ENCODE results near the gene HAAO. TPM values are rescaled to one million over a fixed set of nuclear protein-coding genes. Genes with fewer than 3 reads are reported as not detected.
A peak's percentile ranks its signal among the peaks of the same experiment; 100 is the strongest.

The HAAO gene
- polyA plus RNA-seq, 1 experiment = 0.54 TPM

DNA sequence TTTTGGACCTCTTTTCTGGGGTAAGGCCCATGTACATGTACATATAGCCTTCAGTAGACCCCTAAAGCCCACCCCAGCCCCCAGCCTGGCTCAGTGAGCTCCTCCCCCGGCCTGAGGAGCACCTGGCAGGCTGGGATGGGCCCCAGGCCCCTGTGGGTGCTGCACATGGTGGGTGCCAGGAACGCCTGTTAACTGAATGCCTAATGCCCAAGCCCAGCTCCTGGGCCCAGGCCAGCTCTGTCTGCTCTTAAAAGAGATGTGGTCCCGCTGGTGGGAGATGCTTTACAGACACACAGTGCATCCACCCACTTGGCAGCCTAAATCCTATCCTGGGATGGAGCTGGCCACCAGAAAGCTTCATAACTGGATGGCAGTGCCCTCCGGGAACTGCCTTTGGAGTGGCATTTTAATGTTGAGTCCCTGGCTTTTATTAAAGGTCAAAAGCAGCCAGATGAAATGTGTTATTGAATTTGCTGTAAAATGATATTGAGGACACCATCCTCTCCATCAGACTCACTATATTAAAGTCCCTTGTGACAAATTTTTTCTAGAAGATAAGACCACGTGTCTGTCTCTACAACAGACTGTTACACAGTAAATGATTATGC is 20.7 kb downstream of the HAAO start:
- TF ChIP-seq, protein P1, sequence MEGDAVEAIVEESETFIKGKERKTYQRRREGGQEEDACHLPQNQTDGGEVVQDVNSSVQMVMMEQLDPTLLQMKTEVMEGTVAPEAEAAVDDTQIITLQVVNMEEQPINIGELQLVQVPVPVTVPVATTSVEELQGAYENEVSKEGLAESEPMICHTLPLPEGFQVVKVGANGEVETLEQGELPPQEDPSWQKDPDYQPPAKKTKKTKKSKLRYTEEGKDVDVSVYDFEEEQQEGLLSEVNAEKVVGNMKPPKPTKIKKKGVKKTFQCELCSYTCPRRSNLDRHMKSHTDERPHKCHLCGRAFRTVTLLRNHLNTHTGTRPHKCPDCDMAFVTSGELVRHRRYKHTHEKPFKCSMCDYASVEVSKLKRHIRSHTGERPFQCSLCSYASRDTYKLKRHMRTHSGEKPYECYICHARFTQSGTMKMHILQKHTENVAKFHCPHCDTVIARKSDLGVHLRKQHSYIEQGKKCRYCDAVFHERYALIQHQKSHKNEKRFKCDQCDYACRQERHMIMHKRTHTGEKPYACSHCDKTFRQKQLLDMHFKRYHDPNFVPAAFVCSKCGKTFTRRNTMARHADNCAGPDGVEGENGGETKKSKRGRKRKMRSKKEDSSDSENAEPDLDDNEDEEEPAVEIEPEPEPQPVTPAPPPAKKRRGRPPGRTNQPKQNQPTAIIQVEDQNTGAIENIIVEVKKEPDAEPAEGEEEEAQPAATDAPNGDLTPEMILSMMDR (IDR thresholded peaks at IDR 0.05; ENCODE audit: insufficient read depth, low read depth, low read length) = no peak
- Histone ChIP-seq H3K4me3 (ENCODE audit: low read depth, low read length) (no peak overlapping the region), H3K36me3 (ENCODE audit: control insufficient read depth, insufficient read depth, low read length) (no peaks in the 10 kb centered on the region), H3K27me3 (ENCODE audit: control insufficient read depth, insufficient read depth, low read length) (no peaks in the 10 kb centered on the region)
- POLR2A ChIA-PET = no interaction called here
- DNase-seq (ENCODE audit: low read depth) = no peak
- CTCF ChIA-PET = interaction anchor here (0.6 to 1.4 kb wide), 2 partner anchors 13 to 257 kb away, joined by 3 to 5 read pairs; no protein-coding TSS in a partner anchor

DNA sequence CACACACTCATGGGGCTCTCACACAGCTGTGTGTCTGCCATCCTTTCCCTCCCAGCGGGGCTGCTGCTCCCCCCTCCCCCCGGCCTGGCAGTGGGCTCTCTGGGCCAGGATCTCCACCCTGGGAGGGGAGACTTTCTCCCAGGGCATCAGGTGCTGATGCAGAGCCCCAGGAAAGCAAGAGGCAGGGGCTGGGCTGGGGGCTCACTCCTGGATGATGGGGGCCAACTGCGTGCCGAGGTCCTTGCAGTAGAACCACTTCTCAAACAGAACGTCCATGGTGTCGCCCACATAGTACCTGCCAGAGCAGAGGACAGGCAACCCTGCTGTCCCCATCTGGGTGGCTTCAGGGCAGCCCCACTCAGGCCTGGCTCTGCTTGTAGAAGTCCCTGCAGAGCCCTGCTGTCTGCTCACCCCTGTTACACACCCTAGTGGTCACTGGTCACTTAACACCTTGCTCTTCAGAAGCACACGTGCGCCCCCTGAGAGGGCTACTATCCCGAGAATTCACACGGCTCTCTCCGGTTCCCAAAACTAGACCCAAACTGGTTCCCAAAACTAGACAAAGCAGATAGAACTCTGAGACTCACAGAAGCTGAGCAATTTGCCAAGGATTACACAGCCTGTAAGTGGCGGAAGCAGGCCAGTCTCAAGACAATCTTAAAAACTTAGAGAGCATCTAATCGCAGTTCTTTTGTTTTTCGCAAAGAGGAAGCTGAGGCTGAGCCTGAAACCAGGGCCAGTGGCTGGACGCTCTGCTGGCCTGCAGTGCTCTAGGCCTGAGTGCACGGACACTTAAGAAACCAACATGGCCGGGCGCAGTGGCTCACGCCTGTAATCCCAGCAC is 21.9 kb downstream of the HAAO start:
- CTCF ChIA-PET = interaction anchor here (1.4 kb wide), 1 partner anchor 12 kb away, joined by 5 read pairs; no protein-coding TSS in a partner anchor
- Histone ChIP-seq H3K27me3 (ENCODE audit: control insufficient read depth, insufficient read depth, low read length) (no peaks in the 10 kb centered on the region), H3K4me3 (ENCODE audit: low read depth, low read length) (no peak overlapping the region), H3K36me3 (ENCODE audit: control insufficient read depth, insufficient read depth, low read length) (no peaks in the 10 kb centered on the region)
- POLR2A ChIA-PET = no interaction called here
- no peak for DNase-seq (ENCODE audit: low read depth)
- TF ChIP-seq, protein P1 (IDR thresholded peaks at IDR 0.05; ENCODE audit: insufficient read depth, low read depth, low read length) = peak; percentile 42

DNA sequence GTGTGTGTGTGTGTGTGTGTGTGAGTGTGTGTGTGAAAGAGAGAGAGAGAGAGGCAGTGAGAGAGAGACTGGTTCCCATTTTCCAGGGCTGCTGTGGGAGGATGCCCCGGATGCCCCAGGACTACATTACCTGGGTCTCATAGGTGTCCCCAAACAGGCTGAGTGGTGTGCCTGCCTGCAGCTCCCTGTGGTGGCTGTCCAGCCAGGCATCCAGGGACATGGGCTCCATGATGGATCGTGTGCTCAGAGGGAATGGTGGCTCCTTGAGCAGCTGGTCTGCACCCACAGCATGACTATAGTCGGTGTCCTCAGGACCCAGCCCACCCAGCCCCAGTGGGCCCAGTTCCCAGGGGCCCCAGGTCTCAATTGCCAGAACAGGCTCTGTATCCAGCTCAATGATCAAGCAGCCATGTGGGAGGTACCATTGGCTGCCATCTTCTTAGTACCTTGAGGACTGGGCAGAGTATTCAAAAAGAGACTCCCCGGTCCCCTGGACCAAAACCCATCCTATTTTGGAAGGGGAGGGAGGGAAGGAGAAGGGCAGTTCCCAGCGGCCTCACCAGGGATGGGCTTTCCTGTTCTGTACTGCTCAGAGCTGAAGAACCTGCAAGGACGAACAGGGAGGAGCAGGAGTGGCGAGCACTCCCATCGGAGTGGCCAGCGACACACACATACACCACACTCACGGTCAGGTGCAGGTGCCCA is 22.6 kb downstream of the HAAO start:
- H3K27me3 ChIP-seq (ENCODE audit: control insufficient read depth, insufficient read depth, low read length) = no peaks in the 10 kb centered on the region
- ChIA-PET POLR2A (no interaction called here), CTCF (no interaction called here)
- H3K4me3 ChIP-seq (ENCODE audit: low read depth, low read length) = no peak overlapping the region
- TF ChIP-seq, protein P1 (IDR thresholded peaks at IDR 0.05; ENCODE audit: insufficient read depth, low read depth, low read length) = no peak
- no peak for DNase-seq (ENCODE audit: low read depth)
- no peaks in the 10 kb centered on the region for H3K36me3 ChIP-seq (ENCODE audit: control insufficient read depth, insufficient read depth, low read length)

DNA sequence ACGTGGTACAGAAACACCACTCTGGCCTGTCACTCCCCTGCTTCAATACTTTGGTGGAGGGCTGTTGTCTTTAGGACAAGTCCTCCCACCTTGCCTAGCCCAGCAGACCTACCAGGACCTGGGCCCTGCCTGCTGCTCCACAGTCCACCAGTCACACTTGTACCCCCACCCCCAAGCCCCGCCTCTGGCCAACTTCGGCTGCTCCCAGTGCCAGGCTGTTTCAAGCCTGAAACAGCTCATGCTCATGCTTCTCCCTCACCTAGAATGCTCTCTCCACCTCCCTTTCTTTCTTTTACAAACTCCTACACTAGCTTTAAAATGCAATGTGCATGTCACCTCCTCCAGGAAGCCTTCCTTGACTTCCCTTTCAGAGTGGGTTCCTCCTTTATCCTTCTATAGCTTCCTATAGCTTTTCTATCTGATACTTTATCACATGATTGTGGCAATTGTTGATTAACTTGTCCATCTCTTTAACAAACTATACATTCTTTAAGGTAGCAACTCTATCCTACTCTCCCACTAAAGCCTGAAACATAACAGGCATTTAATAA is 23.6 kb downstream of the HAAO start:
- no peak overlapping the region for H3K4me3 ChIP-seq (ENCODE audit: low read depth, low read length)
- ChIA-PET POLR2A (no interaction called here), CTCF (interaction anchor here (1.3 kb wide), 1 partner anchor 256 kb away, joined by 3 read pairs; no protein-coding TSS in a partner anchor)
- DNase-seq (ENCODE audit: low read depth) = no peak
- TF ChIP-seq, protein P1 (IDR thresholded peaks at IDR 0.05; ENCODE audit: insufficient read depth, low read depth, low read length) = no peak
- no peaks in the 10 kb centered on the region for H3K36me3 ChIP-seq (ENCODE audit: control insufficient read depth, insufficient read depth, low read length)
- H3K27me3 ChIP-seq (ENCODE audit: control insufficient read depth, insufficient read depth, low read length) = no peaks in the 10 kb centered on the region

Measured in BJ (cell line).